DMS79 treated with DMSO at 0.1 percent for 48 hours (cell line): ENCODE data around the gene FAM78A.
"Not testable (repeated sequence)": the region's sequence is repeated elsewhere in the genome, so short reads cannot be mapped to it uniquely, and the experiment has no call there.

Experiments used
- DNase-seq: peaks from one replicate; lab custom pipeline; 2025; lab: John Stamatoyannopoulos, UW

FAM78A gene

GRCh38 chr9:131280660-131281059 lies 4.3 kb upstream of the FAM78A start:
- DNase-seq = no peak

GRCh38 chr9:131279863-131280570 lies 3.7 kb upstream of the FAM78A start:
- DNase-seq = no peak

- DNase-seq = no peak
Measured at GRCh38 chr9:131279196-131279862, 3.0 kb upstream of the FAM78A start.

GRCh38 chr9:131278702-131279111 lies 2.4 kb upstream of the FAM78A start:
- DNase-seq = no peak

GRCh38 chr9:131277910-131278701 lies 1.8 kb upstream of the FAM78A start:
- DNase-seq = peak; percentile 78

- DNase-seq = no peak
Measured at GRCh38 chr9:131277287-131277909, 1.1 kb upstream of the FAM78A start.

GRCh38 chr9:131276891-131277286 lies 579 bp upstream of the FAM78A start:
- no peak for DNase-seq

GRCh38 chr9:131275332-131276093 lies 797 bp downstream of the FAM78A start:
- no peak for DNase-seq

- no peak for DNase-seq
Measured at GRCh38 chr9:131274674-131275331, 1.5 kb downstream of the FAM78A start.

GRCh38 chr9:131273856-131274673 lies 2.2 kb downstream of the FAM78A start:
- no peak for DNase-seq

GRCh38 chr9:131273146-131273855 lies 3.0 kb downstream of the FAM78A start:
- DNase-seq = no peak

- no peak for DNase-seq
Measured at GRCh38 chr9:131272212-131272611, 4.1 kb downstream of the FAM78A start.

- DNase-seq = no peak
Measured at GRCh38 chr9:131271506-131271931, 4.8 kb downstream of the FAM78A start.

GRCh38 chr9:131271016-131271273 lies 5.4 kb downstream of the FAM78A start:
- not testable (repeated sequence) for DNase-seq

GRCh38 chr9:131270171-131271015 lies 5.9 kb downstream of the FAM78A start:
- no peak for DNase-seq

GRCh38 chr9:131266266-131267229 lies 9.8 kb downstream of the FAM78A start:
- peak; percentile 24 for DNase-seq

- DNase-seq = no peak
Measured at GRCh38 chr9:131264231-131264630, 12.1 kb downstream of the FAM78A start.

GRCh38 chr9:131263701-131264100 lies 12.6 kb downstream of the FAM78A start:
- DNase-seq = no peak
